ENCODE results near the gene FAM83C.
A peak's percentile ranks its signal among the peaks of the same experiment; 100 is the strongest.

The FAM83C gene

DNA sequence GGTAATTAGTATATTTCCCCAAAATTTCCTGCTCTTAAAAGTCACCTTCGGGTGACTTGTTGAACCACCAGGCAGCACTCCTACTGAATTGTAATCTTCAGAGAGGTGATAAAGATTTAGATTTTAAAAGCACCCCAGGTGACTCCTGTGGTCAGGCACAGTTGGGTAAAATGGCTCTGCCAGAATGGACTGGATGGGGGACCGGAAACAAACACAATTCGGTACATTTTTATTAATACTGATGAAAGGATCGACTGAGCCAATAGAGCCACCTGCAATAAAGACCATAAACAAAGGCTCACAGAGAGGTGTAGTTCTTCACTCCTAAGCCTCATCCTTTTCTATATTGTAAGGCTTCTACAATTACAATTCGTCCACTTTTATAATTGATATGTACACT lies 19.6 kb upstream of the FAM83C start:
- no peak for DNase-seq (ENCODE audit: low read depth)
- H3K4me3 ChIP-seq (ENCODE audit: low read depth, low read length) = no peak overlapping the region
- in situ Hi-C loops (cut with HindIII; ENCODE audit: low sequenced_read_pairs) = no loop called here
- TF ChIP-seq, protein P1, sequence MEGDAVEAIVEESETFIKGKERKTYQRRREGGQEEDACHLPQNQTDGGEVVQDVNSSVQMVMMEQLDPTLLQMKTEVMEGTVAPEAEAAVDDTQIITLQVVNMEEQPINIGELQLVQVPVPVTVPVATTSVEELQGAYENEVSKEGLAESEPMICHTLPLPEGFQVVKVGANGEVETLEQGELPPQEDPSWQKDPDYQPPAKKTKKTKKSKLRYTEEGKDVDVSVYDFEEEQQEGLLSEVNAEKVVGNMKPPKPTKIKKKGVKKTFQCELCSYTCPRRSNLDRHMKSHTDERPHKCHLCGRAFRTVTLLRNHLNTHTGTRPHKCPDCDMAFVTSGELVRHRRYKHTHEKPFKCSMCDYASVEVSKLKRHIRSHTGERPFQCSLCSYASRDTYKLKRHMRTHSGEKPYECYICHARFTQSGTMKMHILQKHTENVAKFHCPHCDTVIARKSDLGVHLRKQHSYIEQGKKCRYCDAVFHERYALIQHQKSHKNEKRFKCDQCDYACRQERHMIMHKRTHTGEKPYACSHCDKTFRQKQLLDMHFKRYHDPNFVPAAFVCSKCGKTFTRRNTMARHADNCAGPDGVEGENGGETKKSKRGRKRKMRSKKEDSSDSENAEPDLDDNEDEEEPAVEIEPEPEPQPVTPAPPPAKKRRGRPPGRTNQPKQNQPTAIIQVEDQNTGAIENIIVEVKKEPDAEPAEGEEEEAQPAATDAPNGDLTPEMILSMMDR (IDR thresholded peaks at IDR 0.05; ENCODE audit: low read depth, low read length, missing control alignments) = no peak

DNA sequence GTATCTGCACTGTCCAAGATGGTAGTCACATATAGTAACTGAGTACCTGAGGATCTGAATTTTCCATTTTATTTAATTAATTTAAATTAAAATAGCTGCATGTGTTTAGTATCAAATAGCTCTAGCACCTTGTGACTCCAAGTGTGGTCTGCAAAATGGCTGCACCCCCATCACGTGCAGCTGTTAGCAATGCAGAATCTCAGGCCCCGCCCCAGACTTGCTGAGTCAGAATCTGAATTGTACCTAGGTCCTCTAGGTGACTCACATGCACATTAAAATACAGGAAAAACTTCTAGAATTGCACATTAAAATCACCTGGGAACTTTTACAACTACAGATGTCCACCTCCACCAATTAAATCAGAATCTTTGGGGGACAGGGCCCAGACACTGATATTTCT lies 19.2 kb upstream of the FAM83C start:
- DNase-seq (ENCODE audit: low read depth) = no peak
- no peak overlapping the region for H3K4me3 ChIP-seq (ENCODE audit: low read depth, low read length)
- in situ Hi-C loops (cut with HindIII; ENCODE audit: low sequenced_read_pairs) = no loop called here
- TF ChIP-seq, protein P1 (IDR thresholded peaks at IDR 0.05; ENCODE audit: low read depth, low read length, missing control alignments) = no peak

DNA sequence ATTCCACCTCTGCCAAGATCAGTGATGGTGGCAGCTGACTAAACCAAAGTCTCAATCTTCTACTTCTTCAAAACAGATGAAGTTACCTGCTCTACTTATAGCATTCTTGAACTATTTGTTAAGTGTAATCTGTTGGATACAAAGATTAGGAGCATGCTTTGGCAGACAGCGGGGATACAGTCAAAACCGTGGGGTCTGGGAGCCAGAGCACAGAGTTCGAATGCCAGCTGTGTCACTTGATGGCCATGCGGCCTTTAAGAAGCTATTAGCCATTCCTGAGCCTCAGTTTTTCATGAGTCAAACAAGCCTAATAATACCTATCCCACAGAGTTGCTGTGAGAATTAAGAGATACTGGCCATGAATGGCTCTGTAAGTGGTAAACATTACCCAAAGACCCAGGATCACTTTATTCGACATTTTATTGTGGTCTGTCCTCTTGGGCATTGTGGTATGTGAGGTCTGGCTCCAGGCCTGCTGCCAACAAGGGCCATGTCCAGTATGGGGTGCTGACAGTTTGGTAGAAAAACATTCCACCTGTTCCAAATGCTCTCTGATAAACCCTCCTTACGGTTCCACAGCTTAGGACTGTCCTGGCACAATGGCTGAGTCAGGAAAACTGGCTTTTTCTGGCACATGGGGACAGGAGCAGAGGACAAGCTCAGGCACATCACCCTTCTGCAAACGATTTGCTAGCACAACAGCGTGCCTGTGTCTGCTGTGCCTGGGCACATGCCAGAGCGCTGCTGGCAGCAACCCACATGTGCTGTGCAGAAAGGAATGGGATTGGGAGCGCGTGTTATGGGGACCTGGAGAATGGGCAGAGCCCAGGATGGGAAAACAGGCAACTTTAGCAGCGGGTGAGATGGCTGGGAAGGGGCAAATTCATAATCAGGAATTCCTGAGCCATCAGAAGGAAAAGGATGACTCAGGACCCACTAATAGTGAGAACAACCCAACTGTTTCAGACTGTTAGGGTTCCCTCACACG lies 15.7 kb upstream of the FAM83C start:
- DNase-seq (ENCODE audit: low read depth) = peak; percentile 43
- TF ChIP-seq, protein P1 (IDR thresholded peaks at IDR 0.05; ENCODE audit: low read depth, low read length, missing control alignments) = no peak
- in situ Hi-C loops (cut with HindIII; ENCODE audit: low sequenced_read_pairs) = loop anchor here (5.0 kb wide), 1 partner anchor 51 kb away; no protein-coding TSS in a partner anchor
- H3K4me3 ChIP-seq (ENCODE audit: low read depth, low read length) = no peak overlapping the region

DNA sequence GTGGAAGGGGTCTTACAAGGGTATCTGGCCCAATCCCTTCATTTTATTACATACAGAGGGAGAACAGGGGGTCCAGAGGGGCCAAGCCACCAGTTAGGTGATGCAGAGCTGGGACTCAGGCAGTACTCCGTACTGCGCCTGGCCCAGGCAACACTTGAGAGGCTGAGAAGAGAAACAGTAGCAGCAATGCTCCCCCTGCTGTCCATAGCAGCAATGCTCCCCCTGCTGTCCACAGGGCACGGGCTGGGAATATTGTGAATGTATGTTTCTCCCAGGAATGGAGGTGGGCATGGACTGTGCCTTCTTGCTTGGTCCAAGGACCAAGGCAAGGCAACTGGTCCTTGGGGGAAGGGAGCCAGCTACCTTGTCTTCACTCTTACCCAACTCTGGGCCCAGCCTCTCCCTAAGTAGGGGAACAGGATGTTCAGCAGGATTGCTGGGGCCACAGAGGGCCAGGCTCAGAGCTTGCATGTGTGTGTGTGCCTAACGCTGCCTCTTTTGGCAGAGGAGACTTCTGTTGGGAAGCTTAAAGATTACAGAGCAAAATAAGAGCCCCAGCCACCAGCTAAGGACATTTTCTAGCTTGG lies 14.8 kb upstream of the FAM83C start:
- peak; percentile 35 for DNase-seq (ENCODE audit: low read depth)
- H3K4me3 ChIP-seq (ENCODE audit: low read depth, low read length) = no peak overlapping the region

DNA sequence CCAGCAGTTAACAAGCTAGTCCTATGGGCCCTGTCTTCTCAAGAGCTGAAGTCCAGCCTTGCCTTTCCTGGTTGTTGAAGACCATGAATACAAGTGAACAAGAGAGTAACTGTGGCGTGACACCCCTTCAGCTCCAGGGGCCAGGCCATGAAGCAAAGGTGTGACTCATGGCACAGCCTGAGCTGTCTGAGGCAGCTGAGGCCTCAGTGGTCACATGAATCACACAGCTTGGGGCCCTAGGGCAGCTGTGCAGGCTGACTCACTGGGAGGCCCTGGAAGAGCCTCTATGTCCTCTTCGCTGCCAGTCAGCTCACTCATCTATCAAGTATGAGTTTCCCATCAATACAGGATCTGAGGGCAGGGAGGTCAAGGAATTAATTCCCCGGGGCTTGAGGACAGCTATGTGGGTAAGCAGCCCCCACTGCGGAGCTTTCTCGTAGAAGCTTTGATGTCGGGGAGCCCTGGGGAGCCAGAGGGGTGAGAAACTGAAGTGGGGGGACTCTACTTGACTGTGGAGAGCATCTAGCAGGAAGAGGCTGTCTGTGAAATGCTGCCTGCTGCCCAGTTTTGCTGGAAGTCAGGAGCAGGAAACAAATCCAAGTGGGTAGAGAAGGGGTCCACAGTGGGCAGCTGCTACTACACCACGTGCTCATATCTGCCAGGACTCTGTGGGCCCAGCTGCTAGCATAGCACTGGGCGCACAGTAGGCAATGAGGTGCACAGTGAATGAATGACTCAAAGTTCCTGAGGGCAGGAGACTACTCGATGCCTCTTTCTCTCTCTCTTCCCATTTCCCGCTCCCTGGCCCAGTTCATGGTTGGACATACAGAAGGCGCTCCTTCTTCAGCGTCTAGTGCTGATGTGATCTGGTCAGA lies 13.7 kb upstream of the FAM83C start:
- no peak overlapping the region for H3K4me3 ChIP-seq (ENCODE audit: low read depth, low read length)
- TF ChIP-seq, protein P1 (IDR thresholded peaks at IDR 0.05; ENCODE audit: low read depth, low read length, missing control alignments) = no peak
- DNase-seq (ENCODE audit: low read depth) = peak; percentile 95
- in situ Hi-C loops (cut with HindIII; ENCODE audit: low sequenced_read_pairs) = loop anchor here (5.0 kb wide), 1 partner anchor 49 kb away; no protein-coding TSS in a partner anchor

More for the DNA sequence above, 14.8 kb upstream of the FAM83C start:
- TF ChIP-seq, protein P1 (IDR thresholded peaks at IDR 0.05; ENCODE audit: low read depth, low read length, missing control alignments) = peak; percentile 91
- in situ Hi-C loops (cut with HindIII; ENCODE audit: low sequenced_read_pairs) = loop anchor here (5.0 kb wide), 1 partner anchor 50 kb away; no protein-coding TSS in a partner anchor

DNA sequence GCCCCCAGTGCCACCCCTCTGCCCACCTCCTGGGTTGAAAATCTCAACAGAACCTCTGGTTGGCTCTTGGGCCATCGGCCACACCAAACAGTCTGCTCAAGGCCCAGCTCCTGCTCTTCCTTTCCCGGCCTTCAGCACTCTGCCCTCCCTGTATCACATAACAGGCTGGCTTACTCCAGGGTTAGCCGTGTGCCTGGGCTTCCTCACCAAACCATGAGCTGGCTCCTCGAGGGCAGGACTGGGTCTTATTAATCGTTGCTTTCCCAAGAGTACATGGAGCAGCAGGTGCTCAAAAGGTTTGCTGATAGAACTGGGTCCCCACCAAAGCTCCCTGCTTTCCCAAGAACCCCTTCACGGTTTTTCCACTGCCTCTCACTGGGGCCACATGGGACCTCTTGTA lies 12.7 kb upstream of the FAM83C start:
- TF ChIP-seq, protein P1 (IDR thresholded peaks at IDR 0.05; ENCODE audit: low read depth, low read length, missing control alignments) = no peak
- in situ Hi-C loops (cut with HindIII; ENCODE audit: low sequenced_read_pairs) = loop anchor here (5.0 kb wide), 1 partner anchor 48 kb away; no protein-coding TSS in a partner anchor
- H3K4me3 ChIP-seq (ENCODE audit: low read depth, low read length) = no peak overlapping the region
- DNase-seq (ENCODE audit: low read depth) = no peak
